Fibroblast of upper back skin (primary cell): ENCODE data around the gene SNX33.
A peak's percentile ranks its signal among the peaks of the same experiment; 100 is the strongest.
"Not testable (repeated sequence)": the region's sequence is repeated elsewhere in the genome, so short reads cannot be mapped to it uniquely, and the experiment has no call there.

ENCODE experiments used
- DNase-seq: peaks from one replicate; pipeline ENCODE4 v3.0.0-alpha.2; 2013

The SNX33 gene

GRCh38 chr15:75662823-75663519 lies 15.3 kb downstream of the SNX33 start:
- no peak for DNase-seq

- no peak for DNase-seq
These were observed 16.3 kb downstream of the SNX33 start for GRCh38 chr15:75663931-75664421.

GRCh38 chr15:75666823-75667501 lies 19.2 kb downstream of the SNX33 start:
- DNase-seq: peak; percentile 99

- DNase-seq: peak; percentile 44
These were observed 21.6 kb downstream of the SNX33 start for GRCh38 chr15:75669191-75669878.

GRCh38 chr15:75669879-75670212 lies 22.1 kb downstream of the SNX33 start:
- DNase-seq: no peak

GRCh38 chr15:75671730-75672602 lies 24.3 kb downstream of the SNX33 start:
- DNase-seq: peak; percentile 44

GRCh38 chr15:75672646-75673425 lies 25.1 kb downstream of the SNX33 start:
- peak; percentile 84 for DNase-seq

- peak; percentile 82 for DNase-seq
These were observed 25.9 kb downstream of the SNX33 start for GRCh38 chr15:75673426-75674235.

- no peak for DNase-seq
These were observed 26.7 kb downstream of the SNX33 start for GRCh38 chr15:75674366-75674765.

GRCh38 chr15:75675579-75676404 lies 28.1 kb downstream of the SNX33 start:
- DNase-seq: no peak

- no peak for DNase-seq
These were observed 29.2 kb downstream of the SNX33 start for GRCh38 chr15:75676688-75677464.

- DNase-seq: no peak
These were observed 30.0 kb downstream of the SNX33 start for GRCh38 chr15:75677465-75678323.

GRCh38 chr15:75678324-75678690 lies 30.6 kb downstream of the SNX33 start:
- not testable (repeated sequence) for DNase-seq

GRCh38 chr15:75680007-75680789 lies 32.5 kb downstream of the SNX33 start:
- DNase-seq: no peak

GRCh38 chr15:75682181-75683135 lies 34.7 kb downstream of the SNX33 start:
- DNase-seq: no peak

GRCh38 chr15:75683646-75684312 lies 36.1 kb downstream of the SNX33 start:
- peak; percentile 56 for DNase-seq
